NB4 (cell line): ENCODE data around the gene PLEKHG3.

Source experiments
- DNase-seq: peaks from one replicate; pipeline ENCODE4 v3.0.0; 2010; ENCODE audit warnings: low read depth
- H3K4me3 ChIP-seq: one replicate; pipeline ENCODE4 v1.5.1; 2011; ENCODE audit warnings: mild to moderate bottlenecking, low read depth, low read length, moderate library complexity
- CTCF ChIP-seq: IDR thresholded peaks from one replicate; pipeline ENCODE4 v1.5.1; 2012; ENCODE audit warnings: low read depth, low read length
- MAX ChIP-seq: IDR thresholded peaks from 2 replicates; pipeline ENCODE4 v1.6.1; 2011; ENCODE audit warnings: low read depth, low read length
- MYC ChIP-seq: IDR thresholded peaks from 2 replicates; pipeline ENCODE4 v1.6.1; 2011; ENCODE audit warnings: low read depth, low read length
- POLR2A ChIP-seq: IDR thresholded peaks from 2 replicates; pipeline ENCODE4 v1.6.1; 2011; ENCODE audit warnings: mild to moderate bottlenecking; ENCODE audit not compliant: insufficient read length; ENCODE audit errors: extremely low read depth

The PLEKHG3 gene

GRCh38 chr14:64702493-64703394 lies 1.5 kb upstream of the PLEKHG3 start:
- H3K4me3 ChIP-seq = no peak overlapping the region
- DNase-seq = no peak
- TF ChIP-seq POLR2A (no peak), MYC (no peak), MAX (no peak), CTCF (no peak)

- peak overlapping the region; percentile 62 for H3K4me3 ChIP-seq
- no peak for TF ChIP-seq MAX
- TF ChIP-seq MYC = no peak; the same call in 1 of the 2 replicates
- no peak for TF ChIP-seq POLR2A
- TF ChIP-seq CTCF = no peak
These were observed 655 bp upstream of the PLEKHG3 start for GRCh38 chr14:64703395-64704142.

GRCh38 chr14:64704743-64705380 lies 638 bp downstream of the PLEKHG3 start:
- no peak for TF ChIP-seq MYC
- TF ChIP-seq MAX = no peak
- TF ChIP-seq POLR2A = no peak
- H3K4me3 ChIP-seq = peak overlapping the region; percentile 76
- no peak for DNase-seq

More at GRCh38 chr14:64703395-64704142, 655 bp upstream of the PLEKHG3 start:
- DNase-seq = no peak

GRCh38 chr14:64705381-64706118 lies 1.3 kb downstream of the PLEKHG3 start:
- DNase-seq = peak; percentile 87
- peak overlapping the region; percentile 76 for H3K4me3 ChIP-seq
- TF ChIP-seq POLR2A (no peak), MAX (peak; percentile 90), MYC (peak; percentile 77), CTCF (no peak)

GRCh38 chr14:64706119-64706592 lies 1.9 kb downstream of the PLEKHG3 start:
- DNase-seq = no peak
- TF ChIP-seq MAX (no peak), CTCF (no peak), MYC (no peak), POLR2A (no peak)
- peak overlapping the region; percentile 76 for H3K4me3 ChIP-seq
